IPS-20b (cell line): ENCODE measurements around the gene SPIB.

Experiments used
- H3K27ac ChIP-seq: one replicate; pipeline ENCODE4 v1.5.1; 2013; ENCODE audit warnings: low read length
- H3K27me3 ChIP-seq: 2 replicates; pipeline ENCODE4 v1.6.1; 2013; ENCODE audit warnings: mild to moderate bottlenecking, low read length, inconsistent platforms; ENCODE audit not compliant: insufficient read depth
- H3K36me3 ChIP-seq: 2 replicates; pipeline ENCODE4 v1.6.1; 2013; ENCODE audit warnings: low read depth, mild to moderate bottlenecking, inconsistent platforms, low read length, moderate library complexity; ENCODE audit not compliant: insufficient read depth
- H3K4me1 ChIP-seq: 2 replicates; pipeline ENCODE4 v1.6.1; 2013; ENCODE audit warnings: mild to moderate bottlenecking, control low read depth, inconsistent platforms, low read length, moderate library complexity; ENCODE audit not compliant: insufficient read depth
- H3K4me3 ChIP-seq: 2 replicates; pipeline ENCODE4 v1.5.1; 2013; ENCODE audit warnings: mild to moderate bottlenecking, low read length, inconsistent platforms
- H3K9ac ChIP-seq: 2 replicates; pipeline ENCODE4 v1.6.1; 2013; ENCODE audit warnings: low read depth, mild to moderate bottlenecking, inconsistent platforms, low read length, moderate library complexity
- H3K9me3 ChIP-seq: 2 replicates; pipeline ENCODE4 v1.6.1; 2013; ENCODE audit warnings: mild to moderate bottlenecking, low read depth, low read length, inconsistent platforms; ENCODE audit not compliant: insufficient read depth

SPIB gene

DNA sequence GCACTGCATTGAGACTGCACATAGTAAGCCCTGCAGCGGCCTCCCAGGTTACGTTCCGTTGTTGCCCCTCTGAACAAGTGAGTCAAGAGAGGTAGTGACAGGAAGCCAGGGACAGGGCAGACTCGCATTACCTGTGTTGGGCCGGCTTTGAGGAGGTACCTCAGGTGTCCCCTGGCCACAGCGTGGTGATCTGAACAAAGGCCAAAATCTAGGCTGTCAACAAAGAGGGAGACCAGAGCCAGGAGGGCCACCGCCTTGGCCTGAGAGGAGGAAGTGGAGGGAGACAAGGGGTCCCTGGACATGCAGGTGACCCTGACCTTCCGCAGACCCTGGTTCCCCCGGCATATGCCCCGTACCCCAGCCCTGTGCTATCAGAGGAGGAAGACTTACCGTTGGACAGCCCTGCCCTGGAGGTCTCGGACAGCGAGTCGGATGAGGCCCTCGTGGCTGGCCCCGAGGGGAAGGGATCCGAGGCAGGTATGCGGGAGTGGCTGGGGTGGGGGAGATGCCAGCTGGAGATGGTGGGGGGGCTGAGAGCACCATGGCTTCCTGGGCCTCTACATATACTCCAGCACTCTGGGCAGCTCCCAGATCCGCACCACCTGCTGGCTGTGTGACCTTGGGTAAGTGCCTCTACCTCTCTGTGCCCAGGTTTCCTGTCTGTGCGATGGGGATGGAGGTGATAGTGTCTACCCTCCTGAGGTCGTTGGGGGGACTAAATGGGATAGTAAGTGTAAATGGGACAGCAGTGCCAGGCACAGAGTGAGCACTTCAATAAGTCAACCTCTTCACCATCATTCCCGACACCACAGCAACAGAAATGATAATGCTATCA lies 4.8 kb downstream of the SPIB start:
- peaks cover 8% of the 10 kb centered on the region; the same call in 1 of the 2 replicates for H3K4me1 ChIP-seq
- H3K27ac ChIP-seq, result no peak overlapping the region
- H3K9me3 ChIP-seq, result no peaks in the 10 kb centered on the region
- H3K27me3 ChIP-seq, result peaks cover 29% of the 10 kb centered on the region
- no peak overlapping the region for H3K9ac ChIP-seq
- H3K36me3 ChIP-seq, result no peaks in the 10 kb centered on the region
- no peak overlapping the region for H3K4me3 ChIP-seq

DNA sequence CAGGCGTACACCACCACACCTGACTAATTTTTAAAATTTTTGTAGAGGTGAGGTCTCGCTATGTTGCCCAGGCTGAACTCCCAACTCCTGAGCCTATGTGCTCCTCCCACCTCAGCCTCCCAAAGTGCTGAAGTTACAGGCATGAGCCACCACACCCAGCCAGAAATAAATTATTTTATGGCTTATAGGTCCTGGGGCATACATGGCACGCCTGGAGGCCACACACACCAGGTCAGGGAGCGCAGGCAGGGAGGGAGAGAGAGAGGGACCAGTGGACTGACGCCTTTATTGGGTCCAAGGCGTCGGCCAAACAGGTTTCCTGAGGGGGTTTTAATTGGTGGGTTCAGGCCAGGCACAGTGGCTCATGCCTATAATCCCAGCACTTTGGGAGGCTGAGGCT lies 6.8 kb downstream of the SPIB start:
- H3K4me3 ChIP-seq, result no peak overlapping the region
- H3K27me3 ChIP-seq, result peaks cover 30% of the 10 kb centered on the region
- H3K9ac ChIP-seq, result no peak overlapping the region
- peaks cover 4% of the 10 kb centered on the region; the same call in 1 of the 2 replicates for H3K4me1 ChIP-seq
- no peak overlapping the region for H3K27ac ChIP-seq
- no peaks in the 10 kb centered on the region for H3K9me3 ChIP-seq
- no peaks in the 10 kb centered on the region for H3K36me3 ChIP-seq

DNA sequence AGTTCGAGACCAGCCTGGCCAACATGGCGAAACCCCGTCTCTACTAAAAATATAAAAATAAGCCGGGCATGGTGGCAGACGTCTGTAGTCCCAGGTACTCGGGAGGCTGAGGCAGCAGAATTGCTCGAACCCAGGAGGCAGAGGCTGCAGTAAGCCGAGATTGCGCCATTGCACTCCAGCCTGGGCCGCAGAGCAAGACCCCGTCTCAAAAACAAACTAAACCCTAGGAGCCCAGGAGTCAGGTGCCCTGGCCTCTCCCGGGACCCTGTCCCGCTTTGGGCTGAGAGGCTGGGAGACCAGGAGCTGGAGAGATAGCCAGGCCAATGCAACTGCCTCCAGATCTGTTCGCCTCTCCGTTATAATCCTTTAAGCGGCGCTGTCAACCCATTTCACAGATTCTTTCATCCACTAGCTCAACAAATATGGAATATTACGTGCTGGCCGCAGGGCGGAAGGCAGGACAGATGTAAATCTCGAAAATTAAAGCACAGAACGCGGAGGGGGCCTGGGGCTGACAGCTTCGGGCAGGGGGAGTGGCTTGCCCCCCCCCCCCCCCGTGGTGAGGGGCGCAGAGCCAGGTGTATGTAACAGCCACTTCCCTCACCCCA lies 8.7 kb downstream of the SPIB start:
- Histone ChIP-seq H3K27ac (no peak overlapping the region), H3K36me3 (no peaks in the 10 kb centered on the region), H3K9ac (no peak overlapping the region), H3K27me3 (peaks cover 39% of the 10 kb centered on the region), H3K4me3 (no peak overlapping the region; the same call in 1 of the 2 replicates), H3K9me3 (no peaks in the 10 kb centered on the region), H3K4me1 (peaks cover 7% of the 10 kb centered on the region; the same call in 1 of the 2 replicates)

DNA sequence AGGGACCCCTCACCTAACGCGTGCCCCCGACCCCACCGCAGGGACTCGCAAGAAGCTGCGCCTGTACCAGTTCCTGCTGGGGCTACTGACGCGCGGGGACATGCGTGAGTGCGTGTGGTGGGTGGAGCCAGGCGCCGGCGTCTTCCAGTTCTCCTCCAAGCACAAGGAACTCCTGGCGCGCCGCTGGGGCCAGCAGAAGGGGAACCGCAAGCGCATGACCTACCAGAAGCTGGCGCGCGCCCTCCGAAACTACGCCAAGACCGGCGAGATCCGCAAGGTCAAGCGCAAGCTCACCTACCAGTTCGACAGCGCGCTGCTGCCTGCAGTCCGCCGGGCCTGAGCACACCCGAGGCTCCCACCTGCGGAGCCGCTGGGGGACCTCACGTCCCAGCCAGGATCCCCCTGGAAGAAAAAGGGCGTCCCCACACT lies 9.3 kb downstream of the SPIB start:
- Histone ChIP-seq H3K9ac (no peak overlapping the region), H3K27me3 (peaks cover 43% of the 10 kb centered on the region), H3K9me3 (no peaks in the 10 kb centered on the region), H3K27ac (no peak overlapping the region), H3K4me1 (peaks cover 10% of the 10 kb centered on the region; the same call in 1 of the 2 replicates), H3K4me3 (peak overlapping the region; percentile 20; the same call in 1 of the 2 replicates), H3K36me3 (no peaks in the 10 kb centered on the region)

DNA sequence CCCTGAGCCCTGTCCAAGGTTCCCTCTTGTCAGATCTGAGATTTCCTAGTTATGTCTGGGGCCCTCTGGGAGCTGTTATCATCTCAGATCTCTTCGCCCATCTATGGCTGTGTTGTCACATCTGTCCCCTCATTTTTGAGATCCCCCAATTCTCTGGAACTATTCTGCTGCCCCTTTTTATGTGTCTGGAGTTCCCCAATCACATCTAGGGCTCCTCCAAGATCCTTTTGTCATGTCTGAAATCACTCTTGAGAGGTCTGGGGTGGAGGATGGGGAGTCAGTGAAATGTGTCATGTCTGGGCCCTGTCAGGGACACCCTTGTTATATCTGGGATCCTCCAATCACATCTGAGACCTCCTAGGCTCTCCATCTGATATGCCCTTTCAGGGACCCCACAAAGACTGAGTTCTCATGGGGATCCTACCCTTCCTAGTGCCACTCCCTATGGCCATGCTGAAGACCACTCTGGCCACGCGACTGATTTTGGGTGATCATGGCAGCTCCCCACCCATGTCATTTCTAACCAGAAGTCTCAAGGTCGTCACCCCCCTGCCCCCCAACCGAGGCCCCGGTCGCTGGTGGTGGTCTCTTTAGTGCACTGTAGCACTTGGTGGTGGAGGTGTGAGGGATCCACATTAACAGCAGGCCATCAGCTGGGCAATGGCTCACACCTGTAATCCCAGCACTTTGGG lies 10.2 kb downstream of the SPIB start:
- no peak overlapping the region for H3K27ac ChIP-seq
- H3K9ac ChIP-seq, result no peak overlapping the region
- H3K9me3 ChIP-seq, result no peaks in the 10 kb centered on the region
- H3K4me1 ChIP-seq, result peaks cover 12% of the 10 kb centered on the region; the same call in 1 of the 2 replicates
- H3K36me3 ChIP-seq, result no peaks in the 10 kb centered on the region
- no peak overlapping the region for H3K4me3 ChIP-seq
- peaks cover 45% of the 10 kb centered on the region for H3K27me3 ChIP-seq

DNA sequence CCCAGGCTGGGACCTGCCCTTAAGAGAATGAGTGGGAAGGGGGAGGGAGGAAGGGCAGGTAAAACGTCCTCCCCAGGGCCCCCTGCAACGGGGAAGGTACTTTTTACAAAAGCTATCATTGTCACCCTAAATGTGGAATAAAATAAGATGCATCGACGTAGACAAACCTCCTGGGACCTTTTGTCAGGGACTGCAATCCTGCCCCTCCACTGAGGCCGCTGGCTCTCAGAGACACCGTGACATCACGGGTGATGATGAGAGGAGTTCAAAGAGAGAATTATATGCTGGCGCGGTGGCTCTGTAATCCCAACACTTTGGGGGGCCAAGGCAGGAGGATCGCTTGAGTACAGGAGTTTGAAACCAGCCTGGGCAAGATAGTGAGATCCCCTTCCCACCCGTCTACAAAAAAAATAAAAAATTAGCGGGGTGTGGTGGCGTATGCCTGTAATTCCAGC lies 12.2 kb downstream of the SPIB start:
- Histone ChIP-seq H3K27me3 (peaks cover 45% of the 10 kb centered on the region), H3K27ac (no peak overlapping the region), H3K9me3 (no peaks in the 10 kb centered on the region), H3K4me3 (peak overlapping the region; percentile 79), H3K4me1 (peaks cover 12% of the 10 kb centered on the region; the same call in 1 of the 2 replicates), H3K9ac (peak overlapping the region; percentile 53; the same call in 1 of the 2 replicates), H3K36me3 (no peaks in the 10 kb centered on the region)

DNA sequence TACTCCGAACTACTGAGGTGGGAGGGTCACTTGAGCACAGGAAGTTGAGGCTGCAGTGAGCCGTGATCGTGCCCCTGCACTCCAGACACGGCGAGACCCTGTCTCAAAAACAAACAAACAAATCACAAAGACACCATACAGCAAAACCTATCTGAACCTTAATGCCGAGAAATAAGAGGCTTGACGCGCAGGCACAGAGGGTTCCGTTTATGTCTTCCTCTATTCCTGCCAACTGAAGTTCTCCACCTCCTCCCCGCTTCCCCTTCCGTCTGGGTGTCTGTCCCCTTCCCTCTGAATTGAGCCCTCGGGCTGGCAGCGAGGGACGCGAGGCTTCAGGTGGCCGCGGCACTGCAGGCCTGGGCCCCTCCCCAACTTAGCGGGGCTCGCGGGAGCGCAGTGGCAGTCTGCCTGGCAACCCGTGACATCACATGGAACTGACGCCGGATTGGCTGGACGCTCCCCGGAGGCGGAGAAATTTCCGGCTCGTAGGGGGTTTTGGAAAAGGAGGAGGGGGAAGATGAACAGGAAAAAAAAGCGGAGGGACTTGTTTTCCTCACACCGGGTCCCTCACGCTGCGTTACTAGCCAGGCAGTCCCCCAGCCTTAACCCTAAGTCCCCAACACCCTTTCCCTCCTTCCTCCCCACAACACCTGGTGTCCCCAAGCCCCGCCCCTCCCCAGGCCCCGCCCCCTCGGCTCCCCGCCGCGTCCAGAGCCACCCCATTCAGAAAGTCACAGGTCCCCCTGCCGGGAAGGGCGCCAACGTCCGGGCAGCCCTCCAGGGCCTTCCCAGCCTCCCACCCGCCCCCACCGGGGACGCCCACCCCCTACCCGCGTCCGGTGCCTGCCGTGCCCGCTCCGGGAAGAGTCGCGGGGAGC lies 12.8 kb downstream of the SPIB start:
- no peaks in the 10 kb centered on the region for H3K9me3 ChIP-seq
- H3K4me3 ChIP-seq, result peak overlapping the region; percentile 79
- peak overlapping the region; percentile 53; the same call in 1 of the 2 replicates for H3K9ac ChIP-seq
- H3K36me3 ChIP-seq, result no peaks in the 10 kb centered on the region
- peaks cover 45% of the 10 kb centered on the region for H3K27me3 ChIP-seq
- H3K4me1 ChIP-seq, result peaks cover 12% of the 10 kb centered on the region; the same call in 1 of the 2 replicates
- no peak overlapping the region for H3K27ac ChIP-seq

DNA sequence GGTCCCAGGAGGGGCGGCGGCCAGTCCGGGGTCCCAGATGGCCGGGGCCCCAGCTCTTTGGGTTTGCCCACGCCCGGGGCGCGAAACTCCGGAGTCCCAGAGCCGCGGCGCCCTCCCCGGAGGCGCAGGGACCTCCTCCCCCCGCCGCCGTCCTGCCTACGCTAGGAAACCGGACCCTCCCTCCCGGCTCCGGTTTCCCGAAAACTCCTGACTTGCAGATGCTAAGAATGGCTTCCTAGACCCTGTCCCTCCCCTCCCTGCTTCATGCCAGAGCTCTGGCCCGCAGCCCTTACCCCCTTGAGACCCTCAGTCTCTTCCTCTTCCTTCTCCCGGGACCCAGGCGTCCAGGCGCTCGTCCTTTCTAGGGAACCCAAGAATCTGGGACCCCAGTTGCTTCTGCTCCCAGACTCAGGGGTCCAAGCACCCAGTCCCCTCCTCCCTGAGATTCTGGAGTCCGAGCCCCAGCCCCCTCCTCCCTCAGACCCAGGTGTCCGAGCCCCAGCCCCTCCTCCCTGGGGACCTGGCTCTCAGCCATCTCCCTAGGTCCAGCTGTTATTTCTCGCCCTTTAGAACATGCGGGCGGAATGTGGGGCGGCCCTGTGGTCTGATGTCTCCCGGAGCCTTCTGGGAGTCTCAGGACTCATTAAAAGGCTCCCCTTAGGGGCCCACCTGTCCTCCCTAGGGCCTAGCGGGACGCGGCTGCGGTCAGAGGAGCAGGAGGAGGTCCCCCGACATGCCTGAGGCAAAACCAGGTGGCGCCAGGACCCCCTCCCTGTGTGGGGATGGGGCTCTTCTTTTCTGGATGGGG lies 13.7 kb downstream of the SPIB start, which contains the start of gene MYBPC2:
TSS of gene MYBPC2 (plus strand) at position 672 of the 808 bp plus-strand sequence. CDS start at position 734, 62 bp downstream.
- peak within 1 kb of the TSS; percentile 73; the same call in 1 of the 2 replicates for H3K9ac ChIP-seq
- H3K4me1 ChIP-seq, result peaks cover 12% of the 10 kb centered on the region; the same call in 1 of the 2 replicates
- H3K4me3 ChIP-seq, result peak within 1 kb of the TSS; percentile 79
- H3K27me3 ChIP-seq, result peaks cover 45% of the 10 kb centered on the region
- no peaks in the 10 kb centered on the region for H3K36me3 ChIP-seq
- H3K9me3 ChIP-seq, result no peaks in the 10 kb centered on the region
- H3K27ac ChIP-seq, result no peak within 1 kb of the TSS

DNA sequence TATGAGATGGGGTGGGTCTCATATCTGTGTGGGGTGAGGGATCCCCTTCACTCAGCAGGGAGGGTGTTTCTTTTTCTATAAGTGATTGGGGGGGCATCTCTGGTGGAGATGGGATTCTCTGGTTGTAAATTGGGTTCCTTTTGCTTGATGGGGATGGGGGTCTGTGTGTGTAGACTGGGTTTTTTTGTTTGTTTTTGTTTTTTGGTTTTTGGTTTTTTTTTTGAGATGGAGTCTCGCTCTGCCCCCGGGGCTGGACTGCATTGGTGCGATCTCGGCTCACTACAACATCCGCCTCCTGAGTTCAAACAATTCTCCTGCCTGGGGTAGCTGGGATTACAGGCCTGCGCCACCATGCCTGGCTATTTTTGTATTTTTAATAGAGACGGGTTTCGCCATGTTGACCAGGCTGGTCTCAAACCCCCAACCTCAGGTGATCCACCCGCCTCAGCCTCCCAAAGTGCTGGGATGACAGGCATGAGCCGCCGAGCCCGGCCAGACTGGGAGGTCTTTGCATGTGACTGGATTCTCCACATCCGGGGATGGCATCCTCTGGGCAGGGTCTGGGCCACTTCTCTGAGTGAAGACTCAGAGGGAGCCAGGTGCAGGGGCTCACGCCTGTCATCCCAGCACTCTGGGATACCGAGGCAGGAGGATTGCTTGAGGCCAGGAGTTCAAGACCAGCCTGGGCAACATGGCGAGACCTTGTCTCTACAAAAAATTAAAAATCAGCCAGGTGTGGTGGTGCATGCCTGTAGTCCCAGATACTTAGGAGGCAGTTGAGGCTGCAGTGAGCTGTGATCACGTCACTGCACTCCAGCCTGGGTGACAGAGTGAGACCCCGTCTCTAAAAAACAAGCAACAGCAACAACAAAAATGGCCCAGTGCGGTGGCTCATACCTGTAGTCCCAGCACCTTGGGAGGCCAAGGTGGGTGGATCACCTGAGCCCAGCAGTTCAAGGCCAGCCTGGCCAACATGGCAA lies 14.8 kb downstream of the SPIB start:
- Histone ChIP-seq H3K9ac (no peak overlapping the region; the same call in 1 of the 2 replicates), H3K4me3 (peak overlapping the region; percentile 72; the same call in 1 of the 2 replicates), H3K27me3 (peaks cover 35% of the 10 kb centered on the region), H3K4me1 (peaks cover 9% of the 10 kb centered on the region; the same call in 1 of the 2 replicates), H3K27ac (no peak overlapping the region), H3K36me3 (no peaks in the 10 kb centered on the region), H3K9me3 (no peaks in the 10 kb centered on the region)
